Measurements from ENCODE around the gene ABHD12. TPM values are rescaled to one million over a fixed set of nuclear protein-coding genes. Genes with fewer than 3 reads are reported as not detected.

The ABHD12 gene
- total RNA-seq, 1 donor from 2014 or later: 27.7 TPM

GRCh38 chr20:25254986-25255680 lies 135.5 kb downstream of the ABHD12 start:
- no peak for DNase-seq

DNA sequence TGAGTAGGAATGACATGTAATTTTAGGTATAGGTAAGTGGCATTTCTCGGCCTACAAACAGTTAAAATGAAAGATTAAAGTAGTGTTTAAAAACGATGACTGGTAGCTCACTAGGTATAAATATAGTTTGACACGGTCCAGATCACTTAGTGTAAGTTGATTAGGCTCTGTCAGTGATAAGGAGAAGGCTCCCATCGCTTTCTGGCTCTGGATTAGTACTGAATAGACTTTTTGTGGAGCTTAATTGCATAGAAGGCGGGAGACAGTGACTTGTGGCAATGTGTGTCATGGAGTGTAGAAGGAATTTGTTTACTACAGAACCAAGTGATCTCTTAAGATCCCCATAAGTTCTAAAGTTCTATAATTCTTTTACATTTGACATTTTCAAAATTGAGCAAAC lies 136.1 kb downstream of the ABHD12 start:
- no peak for DNase-seq

GRCh38 chr20:25253606-25254275 lies 136.9 kb downstream of the ABHD12 start:
- no peak for DNase-seq

GRCh38 chr20:25252686-25253421 lies 137.8 kb downstream of the ABHD12 start:
- no peak for DNase-seq

DNA sequence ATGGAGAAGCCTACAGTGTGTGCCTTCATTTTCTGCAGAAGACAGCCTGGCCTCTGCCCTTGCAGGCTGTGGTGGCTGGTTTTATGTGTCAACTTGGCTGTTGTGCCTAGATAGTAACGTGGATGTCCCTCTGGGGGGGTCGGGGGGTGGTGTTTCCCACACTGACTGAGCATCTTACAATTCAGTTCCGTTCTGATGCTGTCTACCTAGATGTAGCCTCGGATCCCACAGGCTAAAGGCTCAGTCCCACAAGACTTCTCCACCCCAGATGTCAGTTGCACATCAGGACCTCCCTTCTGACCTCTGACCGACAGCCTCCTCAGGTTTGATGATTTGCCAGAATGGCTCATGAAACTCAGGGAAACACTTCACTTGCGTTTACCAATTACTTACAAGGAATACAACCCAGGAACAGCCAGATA lies 138.4 kb downstream of the ABHD12 start:
- no peak for DNase-seq

DNA sequence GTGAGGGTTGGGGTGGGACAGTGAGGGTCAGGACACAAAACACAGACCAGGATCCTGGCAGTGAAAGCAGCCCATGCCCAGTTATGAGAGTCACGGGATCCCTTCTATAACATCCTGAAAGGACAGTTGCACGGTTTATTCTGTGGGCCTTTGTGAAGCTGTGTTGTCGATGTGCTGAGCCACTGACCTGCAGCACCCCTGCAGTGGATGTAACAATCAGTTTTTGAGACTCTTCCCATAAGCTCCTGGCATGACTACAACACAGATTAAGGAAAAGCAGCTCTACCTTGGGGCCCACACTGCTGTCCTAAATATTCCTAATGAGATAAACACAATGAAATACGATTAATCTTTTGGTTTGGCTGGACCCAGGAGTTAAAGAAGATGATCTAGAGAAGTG lies 139.1 kb downstream of the ABHD12 start:
- no peak for DNase-seq

GRCh38 chr20:25251019-25251418 lies 139.6 kb downstream of the ABHD12 start:
- no peak for DNase-seq

GRCh38 chr20:25250508-25250907 lies 140.1 kb downstream of the ABHD12 start:
- DNase-seq: no peak

Other genes with a start within 250 kb of the ABHD12 start
- 65.8 and 70.8 TPM in 2 replicates for gene ENTPD6, start 195.1 kb downstream of the ABHD12 start, total RNA-seq
- 81.9 and 127 TPM in 2 replicates for gene PYGB, start 142.8 kb downstream of the ABHD12 start, total RNA-seq
- 10.4 and 20.8 TPM in 2 replicates for gene GINS1, start 16.8 kb upstream of the ABHD12 start, total RNA-seq
- 21.6 and 24.8 TPM in 2 replicates for gene NINL, start 194.7 kb upstream of the ABHD12 start, total RNA-seq
- gene NANP, start 233.2 kb upstream of the ABHD12 start, total RNA-seq: 6.8 and 9.2 TPM in 2 replicates

Measured in dermis blood vessel endothelial cell (primary cell).